DOHH2 (cell line): ENCODE data around the gene ZRSR2.

Experiments used
- H3F3A ChIP-seq: fragments of 200-600 bp; sonication (generic), shearing (Covaris generic); 2 replicates; pipeline ENCODE4 v1.6.0; 2016; ENCODE audit warnings: antibody characterized with exemption, mild to moderate bottlenecking; ENCODE audit not compliant: control insufficient read depth, insufficient read depth
- H3K27ac ChIP-seq: fragments of 200-600 bp; sonication (generic); 2 replicates; pipeline ENCODE4 v1.5.1; 2014; ENCODE audit warnings: low read depth, mild to moderate bottlenecking, low read length, moderate library complexity
- H3K27me3 ChIP-seq: fragments of 200-600 bp; sonication (generic); 2 replicates; pipeline ENCODE4 v1.6.1; 2014; ENCODE audit warnings: mild to moderate bottlenecking, low read length, mixed read lengths; ENCODE audit not compliant: control insufficient read depth
- H3K36me3 ChIP-seq: fragments of 200-600 bp; sonication (generic); 2 replicates; pipeline ENCODE4 v1.6.1; 2014; ENCODE audit warnings: mild to moderate bottlenecking, low read length, moderate library complexity, mixed read lengths; ENCODE audit not compliant: control insufficient read depth
- H3K4me1 ChIP-seq: fragments of 200-600 bp; sonication (generic); 2 replicates; pipeline ENCODE4 v1.6.1; 2014; ENCODE audit warnings: mild to moderate bottlenecking, low read length, mixed read lengths; ENCODE audit not compliant: control insufficient read depth
- H3K4me2 ChIP-seq: fragments of 200-600 bp; sonication (generic); 2 replicates; pipeline ENCODE4 v1.6.0; 2014; ENCODE audit warnings: mild to moderate bottlenecking, low read length, moderate library complexity
- H3K4me3 ChIP-seq: fragments of 200-600 bp; sonication (generic); 2 replicates; pipeline ENCODE4 v1.5.1; 2014; ENCODE audit warnings: mild to moderate bottlenecking, low read length, mixed read lengths
- H3K79me2 ChIP-seq: fragments of 200-600 bp; sonication (generic); 2 replicates; pipeline ENCODE4 v1.6.1; 2014; ENCODE audit warnings: mild to moderate bottlenecking, low read length, mixed read lengths; ENCODE audit not compliant: control insufficient read depth
- H3K9me2 ChIP-seq: fragments of 200-600 bp; sonication (generic); replicated peaks from 2 replicates; pipeline ENCODE4 v1.6.1; 2014; ENCODE audit warnings: mild to moderate bottlenecking, low read length, mixed read lengths; ENCODE audit not compliant: control insufficient read depth
- H3K9me3 ChIP-seq: fragments of 200-600 bp; sonication (generic); 2 replicates; pipeline ENCODE4 v1.6.1; 2014; ENCODE audit warnings: antibody characterized with exemption, low read length, mixed read lengths; ENCODE audit not compliant: control insufficient read depth, insufficient read depth
- H4K20me1 ChIP-seq: fragments of 200-600 bp; sonication (generic); 2 replicates; pipeline ENCODE4 v1.6.0; 2014; ENCODE audit warnings: low read depth, mild to moderate bottlenecking, antibody characterized with exemption, low read length, moderate library complexity; ENCODE audit not compliant: control insufficient read depth, insufficient read depth
- EZH2phosphoT487 ChIP-seq: fragments of 200-600 bp; sonication (generic); IDR thresholded peaks from 2 replicates; pipeline ENCODE4 v1.6.1; 2017; ENCODE audit warnings: borderline replicate concordance, mild to moderate bottlenecking, antibody characterized with exemption, low read length, moderate library complexity, mixed read lengths
- TF ChIP-seq, protein P1 (sequence below): fragments of 200-600 bp; sonication (generic); IDR thresholded peaks from one replicate; pipeline ENCODE4 v1.5.1; 2014; ENCODE audit warnings: antibody characterized with exemption, mild to moderate bottlenecking, low read depth, low read length; ENCODE audit not compliant: poor library complexity, severe bottlenecking

Gene ZRSR2

DNA sequence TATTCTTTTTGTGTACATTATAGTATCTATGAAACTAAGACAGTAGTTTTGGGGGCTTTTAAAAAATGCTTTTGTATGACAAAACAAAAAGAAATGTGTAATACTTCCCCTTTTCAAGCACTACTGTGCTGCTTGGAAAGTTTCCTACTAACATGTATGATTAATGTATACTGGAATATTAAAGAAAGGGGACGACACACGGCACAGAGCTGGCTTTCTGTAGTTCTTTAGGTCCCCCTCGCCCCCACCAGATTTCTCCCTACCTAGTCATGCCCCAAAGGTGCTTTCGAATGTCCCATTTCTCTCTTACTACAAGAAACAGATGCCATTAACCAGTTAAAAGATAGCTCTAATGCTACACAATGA, 65.9 kb downstream of the ZRSR2 start:
- Histone ChIP-seq H4K20me1 (no peaks in the 10 kb centered on the region), H3K36me3 (peaks cover 10% of the 10 kb centered on the region), H3K79me2 (peaks cover 26% of the 10 kb centered on the region), H3K27me3 (no peaks in the 10 kb centered on the region), H3K4me2 (peak overlapping the region; percentile 99), H3K9me3 (no peaks in the 10 kb centered on the region), H3F3A (peaks cover 9% of the 10 kb centered on the region), H3K4me3 (peak overlapping the region; percentile 92), H3K4me1 (peaks cover 36% of the 10 kb centered on the region), H3K27ac (peak overlapping the region; percentile 99), H3K9me2 (no peaks in the 10 kb centered on the region)
- TF ChIP-seq, protein P1, sequence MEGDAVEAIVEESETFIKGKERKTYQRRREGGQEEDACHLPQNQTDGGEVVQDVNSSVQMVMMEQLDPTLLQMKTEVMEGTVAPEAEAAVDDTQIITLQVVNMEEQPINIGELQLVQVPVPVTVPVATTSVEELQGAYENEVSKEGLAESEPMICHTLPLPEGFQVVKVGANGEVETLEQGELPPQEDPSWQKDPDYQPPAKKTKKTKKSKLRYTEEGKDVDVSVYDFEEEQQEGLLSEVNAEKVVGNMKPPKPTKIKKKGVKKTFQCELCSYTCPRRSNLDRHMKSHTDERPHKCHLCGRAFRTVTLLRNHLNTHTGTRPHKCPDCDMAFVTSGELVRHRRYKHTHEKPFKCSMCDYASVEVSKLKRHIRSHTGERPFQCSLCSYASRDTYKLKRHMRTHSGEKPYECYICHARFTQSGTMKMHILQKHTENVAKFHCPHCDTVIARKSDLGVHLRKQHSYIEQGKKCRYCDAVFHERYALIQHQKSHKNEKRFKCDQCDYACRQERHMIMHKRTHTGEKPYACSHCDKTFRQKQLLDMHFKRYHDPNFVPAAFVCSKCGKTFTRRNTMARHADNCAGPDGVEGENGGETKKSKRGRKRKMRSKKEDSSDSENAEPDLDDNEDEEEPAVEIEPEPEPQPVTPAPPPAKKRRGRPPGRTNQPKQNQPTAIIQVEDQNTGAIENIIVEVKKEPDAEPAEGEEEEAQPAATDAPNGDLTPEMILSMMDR, result no peak
- no peak for TF ChIP-seq EZH2phosphoT487

DNA sequence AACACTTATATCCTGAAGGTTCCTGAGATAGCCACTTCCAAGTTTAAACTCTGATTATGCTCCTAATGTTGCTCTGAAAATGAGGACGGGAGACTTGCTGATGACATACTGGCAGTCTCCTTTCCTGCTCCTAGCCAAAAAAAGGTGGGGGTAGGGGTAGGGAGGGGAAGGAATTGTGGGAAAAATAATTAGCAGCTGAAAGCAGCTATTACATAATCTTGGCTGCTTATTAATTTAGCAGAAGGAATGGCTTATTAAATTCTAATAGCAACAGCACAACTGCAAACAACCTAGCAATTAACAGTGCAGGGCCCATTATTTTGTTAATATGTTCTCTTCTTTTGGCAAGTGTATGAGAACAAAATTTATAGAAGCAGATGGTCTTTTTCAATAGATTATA, 66.4 kb downstream of the ZRSR2 start:
- no peaks in the 10 kb centered on the region for H3K9me3 ChIP-seq
- H3K4me1 ChIP-seq, result peaks cover 36% of the 10 kb centered on the region
- H3F3A ChIP-seq, result peaks cover 9% of the 10 kb centered on the region
- H3K36me3 ChIP-seq, result peaks cover 10% of the 10 kb centered on the region
- H3K79me2 ChIP-seq, result peaks cover 26% of the 10 kb centered on the region
- peak overlapping the region; percentile 92 for H3K4me3 ChIP-seq
- no peak for TF ChIP-seq EZH2phosphoT487
- TF ChIP-seq, protein P1, result no peak
- H3K4me2 ChIP-seq, result peak overlapping the region; percentile 99
- H4K20me1 ChIP-seq, result no peaks in the 10 kb centered on the region
- peak overlapping the region; percentile 99 for H3K27ac ChIP-seq
- H3K27me3 ChIP-seq, result no peaks in the 10 kb centered on the region
- no peaks in the 10 kb centered on the region for H3K9me2 ChIP-seq

DNA sequence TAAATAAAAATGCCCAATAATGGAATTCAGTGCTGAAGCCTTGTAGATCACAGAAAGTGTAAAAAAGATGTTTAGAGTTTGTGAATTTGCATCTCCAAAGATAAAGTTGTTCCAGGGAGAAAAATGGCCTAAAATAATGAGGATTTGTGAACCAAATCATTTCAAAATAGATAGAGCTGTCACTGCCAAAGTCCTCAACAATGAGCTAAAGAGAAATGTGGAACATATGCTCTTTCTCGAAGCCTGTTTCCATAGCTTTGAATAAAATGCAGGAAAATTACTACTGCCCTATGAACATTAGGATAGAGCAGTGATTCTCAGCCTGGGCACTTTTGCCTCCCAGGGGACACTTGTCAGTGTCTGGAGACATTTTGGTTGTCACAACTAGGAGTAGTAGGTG, 67.8 kb downstream of the ZRSR2 start:
- Histone ChIP-seq H3K36me3 (no peaks in the 10 kb centered on the region), H3K4me3 (no peak overlapping the region), H3F3A (peaks cover 9% of the 10 kb centered on the region), H3K27ac (no peak overlapping the region), H3K4me2 (no peak overlapping the region), H3K9me2 (no peaks in the 10 kb centered on the region), H4K20me1 (no peaks in the 10 kb centered on the region), H3K4me1 (peaks cover 28% of the 10 kb centered on the region), H3K27me3 (no peaks in the 10 kb centered on the region), H3K9me3 (no peaks in the 10 kb centered on the region), H3K79me2 (peaks cover 13% of the 10 kb centered on the region)
- TF ChIP-seq EZH2phosphoT487, result no peak
- TF ChIP-seq, protein P1, result no peak
